Measurements from ENCODE around the gene HEATR9.

Gene HEATR9

DNA sequence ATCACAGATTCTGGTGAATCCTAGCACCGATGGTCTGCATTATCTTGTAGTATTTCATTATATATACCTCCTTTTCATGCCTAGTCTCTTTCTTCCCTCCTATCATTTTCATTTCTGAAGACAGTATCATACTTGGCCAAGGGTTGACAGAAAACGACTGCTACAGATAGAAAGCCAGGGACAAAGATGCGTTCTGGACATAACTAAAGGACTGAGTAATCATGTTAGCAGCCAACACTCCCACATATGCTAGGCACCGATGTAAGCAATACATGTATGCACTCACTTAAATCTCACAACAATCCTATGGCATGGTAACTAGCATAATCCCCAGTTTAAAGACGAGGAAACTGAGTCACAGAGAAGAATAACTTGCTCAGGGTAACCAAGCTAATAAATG lies 39.0 kb upstream of the HEATR9 start:
- no peaks in the 10 kb centered on the region for H3K79me1 ChIP-seq (replicated peaks; ENCODE audit: low read length, poor library complexity, severe bottlenecking)

GRCh38 chr17:35906926-35907637 lies 38.4 kb upstream of the HEATR9 start:
- H3K27me3 ChIP-seq (ENCODE audit: control insufficient read depth in 1 of 2, insufficient read depth in 1 of 2, low read length in 2 of 2): peaks cover 3 to 30% of the 10 kb centered on the region in 2 experiments
- H3K4ac ChIP-seq (ENCODE audit: low read depth in 1 of 2, low read length in 2 of 2): no peak overlapping the region
- no peak for DNase-seq
- no peak overlapping the region for H2BK120ac ChIP-seq (ENCODE audit: low read depth, low read length)
- H3K4me1 ChIP-seq (ENCODE audit: control insufficient read depth, insufficient read depth, low read depth, low read length): peaks cover 4% of the 10 kb centered on the region
- WGBS: 39% methylated on average over 3 of the region's 3 CpGs
- H3K4me3 ChIP-seq (ENCODE audit: insufficient read depth in 1 of 2, low read depth in 1 of 2, low read length in 2 of 2): no peak overlapping the region
- H3K79me1 ChIP-seq (replicated peaks; ENCODE audit: low read length, poor library complexity, severe bottlenecking): no peaks in the 10 kb centered on the region
- H3K36me3 ChIP-seq (ENCODE audit: control insufficient read depth in 1 of 2, insufficient read depth in 2 of 2, low read depth in 1 of 2, low read length in 2 of 2): no peaks in the 10 kb centered on the region
- H2AK5ac ChIP-seq (ENCODE audit: low read length, severe bottlenecking): no peak overlapping the region
- H3K9me3 ChIP-seq (ENCODE audit: control insufficient read depth, low read length): no peaks in the 10 kb centered on the region
- H4K8ac ChIP-seq (ENCODE audit: low read length): no peak overlapping the region
- no peak overlapping the region for H4K91ac ChIP-seq (ENCODE audit: low read length)
- no peak overlapping the region for H3K23ac ChIP-seq (ENCODE audit: low read length in 2 of 2)
- no peak overlapping the region for H2BK12ac ChIP-seq (ENCODE audit: low read length in 2 of 2)
- no peak overlapping the region for H3K9ac ChIP-seq (ENCODE audit: low read length)
- no peak overlapping the region for H3K14ac ChIP-seq (ENCODE audit: low read length in 2 of 2)
- H3K18ac ChIP-seq (ENCODE audit: low read depth in 1 of 2, low read length in 2 of 2): no peak overlapping the region
- no peak overlapping the region for H3K4me2 ChIP-seq (ENCODE audit: low read length, poor library complexity, severe bottlenecking)
- H2AFZ ChIP-seq (ENCODE audit: low read depth, low read length): no peak overlapping the region
- H3K27ac ChIP-seq (ENCODE audit: low read length, poor library complexity, severe bottlenecking): no peak overlapping the region
- no peak overlapping the region for H2BK5ac ChIP-seq (ENCODE audit: low read depth, low read length, poor library complexity, severe bottlenecking)
- no peak overlapping the region for H2BK15ac ChIP-seq (ENCODE audit: low read depth, poor library complexity, severe bottlenecking)

More for the DNA sequence above, 39.0 kb upstream of the HEATR9 start:
- H2AFZ ChIP-seq (ENCODE audit: low read depth, low read length): no peak overlapping the region
- H3K14ac ChIP-seq (ENCODE audit: low read length in 2 of 2): no peak overlapping the region
- H3K27ac ChIP-seq (ENCODE audit: low read length, poor library complexity, severe bottlenecking): no peak overlapping the region
- H2BK5ac ChIP-seq (ENCODE audit: low read depth, low read length, poor library complexity, severe bottlenecking): no peak overlapping the region
- no peak overlapping the region for H3K9ac ChIP-seq (ENCODE audit: low read length)
- H2BK12ac ChIP-seq (ENCODE audit: low read length in 2 of 2): no peak overlapping the region
- no peaks in the 10 kb centered on the region for H3K36me3 ChIP-seq (ENCODE audit: control insufficient read depth in 1 of 2, insufficient read depth in 2 of 2, low read depth in 1 of 2, low read length in 2 of 2)
- no peak overlapping the region for H2AK5ac ChIP-seq (ENCODE audit: low read length, severe bottlenecking)
- no peak overlapping the region for H3K4ac ChIP-seq (ENCODE audit: low read depth in 1 of 2, low read length in 2 of 2)
- H3K9me3 ChIP-seq (ENCODE audit: control insufficient read depth, low read length): no peaks in the 10 kb centered on the region
- peaks cover 3 to 33% of the 10 kb centered on the region in 2 experiments for H3K27me3 ChIP-seq (ENCODE audit: control insufficient read depth in 1 of 2, insufficient read depth in 1 of 2, low read length in 2 of 2)
- H3K4me1 ChIP-seq (ENCODE audit: control insufficient read depth, insufficient read depth, low read depth, low read length): peaks cover 4% of the 10 kb centered on the region
- H3K23ac ChIP-seq (ENCODE audit: low read length in 2 of 2): no peak overlapping the region
- H2BK120ac ChIP-seq (ENCODE audit: low read depth, low read length): no peak overlapping the region
- WGBS: 79% methylated on average over 5 of the region's 5 CpGs
- no peak overlapping the region for H3K18ac ChIP-seq (ENCODE audit: low read depth in 1 of 2, low read length in 2 of 2)
- H3K4me2 ChIP-seq (ENCODE audit: low read length, poor library complexity, severe bottlenecking): no peak overlapping the region
- no peak overlapping the region for H4K8ac ChIP-seq (ENCODE audit: low read length)
- no peak overlapping the region for H4K91ac ChIP-seq (ENCODE audit: low read length)
- no peak overlapping the region for H2BK15ac ChIP-seq (ENCODE audit: low read depth, poor library complexity, severe bottlenecking)
- no peak overlapping the region for H3K4me3 ChIP-seq (ENCODE audit: insufficient read depth in 1 of 2, low read depth in 1 of 2, low read length in 2 of 2)
- no peak for DNase-seq

DNA sequence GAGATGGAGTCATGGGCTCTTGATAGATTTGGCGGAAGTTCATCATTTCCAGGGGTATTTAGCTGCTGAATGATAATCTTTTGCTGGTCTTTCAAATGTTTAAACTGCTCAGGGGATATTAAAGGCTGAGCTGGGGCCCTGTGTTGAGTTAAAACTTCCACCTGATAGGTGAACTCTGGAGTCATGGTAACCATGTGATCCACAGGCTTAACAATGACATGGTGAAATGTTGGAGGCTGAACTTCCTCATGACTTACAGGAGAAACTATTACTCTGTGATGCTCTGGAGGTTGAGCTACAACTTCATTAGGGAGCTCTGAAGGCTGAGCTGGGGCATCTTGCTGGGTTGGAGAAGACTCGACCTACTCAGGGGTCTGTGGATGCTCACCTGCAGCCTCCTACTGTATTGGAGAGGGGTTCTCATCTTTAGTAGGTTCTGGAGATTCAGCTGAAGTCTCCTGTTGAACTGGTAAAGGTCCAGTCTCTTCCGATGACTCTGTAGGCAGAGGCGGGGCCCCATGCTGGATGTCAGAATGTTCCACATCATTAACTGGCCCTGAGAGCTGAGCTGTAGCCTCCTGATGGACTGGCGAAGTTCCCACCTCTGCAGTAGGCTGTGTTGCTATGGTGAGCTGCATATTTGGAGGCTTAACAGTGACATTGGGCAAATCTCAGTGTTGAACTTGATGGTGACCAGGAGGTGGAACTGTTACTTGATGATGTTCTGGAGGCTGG lies 37.7 kb upstream of the HEATR9 start:
- Histone ChIP-seq H2AFZ (ENCODE audit: low read depth, low read length) (no peak overlapping the region), H2BK120ac (ENCODE audit: low read depth, low read length) (no peak overlapping the region), H3K4me3 (ENCODE audit: insufficient read depth in 1 of 2, low read depth in 1 of 2, low read length in 2 of 2) (no peak overlapping the region), H3K79me1 (replicated peaks; ENCODE audit: low read length, poor library complexity, severe bottlenecking) (no peaks in the 10 kb centered on the region), H2BK12ac (ENCODE audit: low read length in 2 of 2) (no peak overlapping the region), H4K91ac (ENCODE audit: low read length) (no peak overlapping the region), H3K4me2 (ENCODE audit: low read length, poor library complexity, severe bottlenecking) (no peak overlapping the region), H3K23ac (ENCODE audit: low read length in 2 of 2) (no peak overlapping the region), H3K4me1 (ENCODE audit: control insufficient read depth, insufficient read depth, low read depth, low read length) (peaks cover 4% of the 10 kb centered on the region), H3K27ac (ENCODE audit: low read length, poor library complexity, severe bottlenecking) (no peak overlapping the region), H3K9ac (ENCODE audit: low read length) (peak overlapping the region; percentile 17), H3K9me3 (ENCODE audit: control insufficient read depth, low read length) (no peaks in the 10 kb centered on the region), H3K18ac (ENCODE audit: low read depth in 1 of 2, low read length in 2 of 2) (no peak overlapping the region), H2BK15ac (ENCODE audit: low read depth, poor library complexity, severe bottlenecking) (no peak overlapping the region), H2AK5ac (ENCODE audit: low read length, severe bottlenecking) (no peak overlapping the region), H4K8ac (ENCODE audit: low read length) (no peak overlapping the region), H3K36me3 (ENCODE audit: control insufficient read depth in 1 of 2, insufficient read depth in 2 of 2, low read depth in 1 of 2, low read length in 2 of 2) (no peaks in the 10 kb centered on the region), H3K27me3 (ENCODE audit: control insufficient read depth in 1 of 2, insufficient read depth in 1 of 2, low read length in 2 of 2) (peaks cover 3 to 30% of the 10 kb centered on the region in 2 experiments), H3K4ac (ENCODE audit: low read depth in 1 of 2, low read length in 2 of 2) (no peak overlapping the region), H2BK5ac (ENCODE audit: low read depth, low read length, poor library complexity, severe bottlenecking) (no peak overlapping the region), H3K14ac (ENCODE audit: low read length in 2 of 2) (no peak overlapping the region)
- DNase-seq: no peak
- WGBS: 88% methylated on average over 5 of the region's 5 CpGs

GRCh38 chr17:35903451-35903850 lies 34.8 kb upstream of the HEATR9 start:
- Histone ChIP-seq H4K8ac (ENCODE audit: low read length) (no peak overlapping the region), H3K23ac (ENCODE audit: low read length in 2 of 2) (no peak overlapping the region), H3K79me1 (replicated peaks; ENCODE audit: low read length, poor library complexity, severe bottlenecking) (no peaks in the 10 kb centered on the region), H4K91ac (ENCODE audit: low read length) (no peak overlapping the region), H3K27ac (ENCODE audit: low read length, poor library complexity, severe bottlenecking) (no peak overlapping the region), H3K9ac (ENCODE audit: low read length) (no peak overlapping the region), H3K18ac (ENCODE audit: low read depth in 1 of 2, low read length in 2 of 2) (no peak overlapping the region), H3K14ac (ENCODE audit: low read length in 2 of 2) (no peak overlapping the region), H2BK120ac (ENCODE audit: low read depth, low read length) (no peak overlapping the region), H2AFZ (ENCODE audit: low read depth, low read length) (no peak overlapping the region), H3K27me3 (ENCODE audit: control insufficient read depth in 1 of 2, insufficient read depth in 1 of 2, low read length in 2 of 2) (peaks cover 0 to 11% of the 10 kb centered on the region in 2 experiments), H3K4me3 (ENCODE audit: insufficient read depth in 1 of 2, low read depth in 1 of 2, low read length in 2 of 2) (no peak overlapping the region), H2BK5ac (ENCODE audit: low read depth, low read length, poor library complexity, severe bottlenecking) (no peak overlapping the region), H3K4ac (ENCODE audit: low read depth in 1 of 2, low read length in 2 of 2) (no peak overlapping the region), H3K4me2 (ENCODE audit: low read length, poor library complexity, severe bottlenecking) (no peak overlapping the region), H2BK15ac (ENCODE audit: low read depth, poor library complexity, severe bottlenecking) (no peak overlapping the region), H2AK5ac (ENCODE audit: low read length, severe bottlenecking) (no peak overlapping the region), H3K9me3 (ENCODE audit: control insufficient read depth, low read length) (no peaks in the 10 kb centered on the region), H2BK12ac (ENCODE audit: low read length in 2 of 2) (no peak overlapping the region), H3K36me3 (ENCODE audit: control insufficient read depth in 1 of 2, insufficient read depth in 2 of 2, low read depth in 1 of 2, low read length in 2 of 2) (no peaks in the 10 kb centered on the region), H3K4me1 (ENCODE audit: control insufficient read depth, insufficient read depth, low read depth, low read length) (peaks cover 10% of the 10 kb centered on the region)
- DNase-seq: no peak
- WGBS: 90% methylated on average over 3 of the region's 5 CpGs

All from mesenchymal stem cell (in vitro differentiated cells and primary cell).